ENCODE results near the gene TRIM44. TPM values are rescaled to one million over a fixed set of nuclear protein-coding genes. Genes with fewer than 3 reads are reported as not detected.
A peak's percentile ranks its signal among the peaks of the same experiment; 100 is the strongest.

The TRIM44 gene
- total RNA-seq, 1 donor from 2014 or later = 9.7 TPM

DNA sequence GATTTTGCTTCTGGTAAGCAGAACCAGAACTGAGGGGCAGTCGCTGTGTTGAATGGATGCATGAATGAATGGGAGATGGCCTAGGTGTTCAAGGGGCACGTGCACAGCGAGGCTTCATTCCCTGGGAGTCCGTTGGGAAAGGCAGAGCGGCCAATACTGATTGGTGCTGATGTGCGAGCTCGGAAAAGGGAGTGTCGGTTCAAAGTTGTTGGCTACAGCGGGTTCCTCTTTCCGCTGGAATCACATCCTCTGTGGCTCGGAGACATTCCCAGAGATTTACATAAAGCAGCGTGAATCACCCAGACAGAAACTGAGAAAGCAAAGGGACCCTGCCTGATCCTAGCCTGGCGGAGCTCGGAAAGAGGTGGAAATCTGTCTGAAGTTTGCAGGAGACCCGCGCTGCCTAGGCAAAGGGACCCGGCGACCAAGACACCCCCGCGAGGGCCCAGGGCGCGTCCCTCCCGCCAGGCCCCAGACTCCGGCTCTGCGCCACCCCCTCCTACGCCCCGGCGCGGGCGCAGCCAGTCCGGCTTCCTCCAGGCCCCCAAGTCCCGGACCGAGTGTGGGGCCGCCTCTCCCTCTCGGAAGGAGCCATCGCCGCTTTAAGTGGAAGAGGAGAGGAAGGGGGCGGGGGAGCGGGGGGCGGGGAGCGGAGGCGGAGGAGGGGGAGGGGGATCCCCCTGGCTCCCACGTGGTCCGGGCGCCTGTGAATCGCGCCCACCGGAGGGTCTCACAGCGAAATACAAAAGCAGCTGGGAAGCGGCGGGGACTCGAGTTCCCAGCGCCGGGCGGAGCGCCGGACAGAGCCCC lies 44.7 kb upstream of the TRIM44 start, which contains the start of gene FJX1:
Gene FJX1 (plus strand): TSS at position 774 of the 810 bp plus-strand sequence. CDS start 177 bp downstream, outside the sequence.
- H3K36me3 ChIP-seq (ENCODE audit: control insufficient read depth, insufficient read depth, low read length) = no peaks in the 10 kb centered on the region
- TF ChIP-seq, protein P1, sequence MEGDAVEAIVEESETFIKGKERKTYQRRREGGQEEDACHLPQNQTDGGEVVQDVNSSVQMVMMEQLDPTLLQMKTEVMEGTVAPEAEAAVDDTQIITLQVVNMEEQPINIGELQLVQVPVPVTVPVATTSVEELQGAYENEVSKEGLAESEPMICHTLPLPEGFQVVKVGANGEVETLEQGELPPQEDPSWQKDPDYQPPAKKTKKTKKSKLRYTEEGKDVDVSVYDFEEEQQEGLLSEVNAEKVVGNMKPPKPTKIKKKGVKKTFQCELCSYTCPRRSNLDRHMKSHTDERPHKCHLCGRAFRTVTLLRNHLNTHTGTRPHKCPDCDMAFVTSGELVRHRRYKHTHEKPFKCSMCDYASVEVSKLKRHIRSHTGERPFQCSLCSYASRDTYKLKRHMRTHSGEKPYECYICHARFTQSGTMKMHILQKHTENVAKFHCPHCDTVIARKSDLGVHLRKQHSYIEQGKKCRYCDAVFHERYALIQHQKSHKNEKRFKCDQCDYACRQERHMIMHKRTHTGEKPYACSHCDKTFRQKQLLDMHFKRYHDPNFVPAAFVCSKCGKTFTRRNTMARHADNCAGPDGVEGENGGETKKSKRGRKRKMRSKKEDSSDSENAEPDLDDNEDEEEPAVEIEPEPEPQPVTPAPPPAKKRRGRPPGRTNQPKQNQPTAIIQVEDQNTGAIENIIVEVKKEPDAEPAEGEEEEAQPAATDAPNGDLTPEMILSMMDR (IDR thresholded peaks at IDR 0.05; ENCODE audit: insufficient read depth, low read length, severe bottlenecking) = no peak
- DNase-seq (ENCODE audit: low read depth) (peak; percentile 91), FAIRE-seq (no peak)
- peak within 1 kb of the TSS; percentile 87 for H3K4me3 ChIP-seq (ENCODE audit: low read depth, low read length)
- H3K27me3 ChIP-seq (ENCODE audit: control insufficient read depth, insufficient read depth, low read length) = no peaks in the 10 kb centered on the region

DNA sequence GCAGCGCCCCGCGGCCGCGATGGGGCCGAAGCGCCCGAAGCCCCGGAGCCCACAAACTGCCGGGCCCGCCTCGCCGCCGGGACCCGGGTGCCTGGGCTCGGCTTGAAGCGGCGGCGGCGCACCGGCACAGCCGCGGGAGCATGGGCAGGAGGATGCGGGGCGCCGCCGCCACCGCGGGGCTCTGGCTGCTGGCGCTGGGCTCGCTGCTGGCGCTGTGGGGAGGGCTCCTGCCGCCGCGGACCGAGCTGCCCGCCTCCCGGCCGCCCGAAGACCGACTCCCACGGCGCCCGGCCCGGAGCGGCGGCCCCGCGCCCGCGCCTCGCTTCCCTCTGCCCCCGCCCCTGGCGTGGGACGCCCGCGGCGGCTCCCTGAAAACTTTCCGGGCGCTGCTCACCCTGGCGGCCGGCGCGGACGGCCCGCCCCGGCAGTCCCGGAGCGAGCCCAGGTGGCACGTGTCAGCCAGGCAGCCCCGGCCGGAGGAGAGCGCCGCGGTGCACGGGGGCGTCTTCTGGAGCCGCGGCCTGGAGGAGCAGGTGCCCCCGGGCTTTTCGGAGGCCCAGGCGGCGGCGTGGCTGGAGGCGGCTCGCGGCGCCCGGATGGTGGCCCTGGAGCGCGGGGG lies 44.0 kb upstream of the TRIM44 start:
- Histone ChIP-seq H3K36me3 (ENCODE audit: control insufficient read depth, insufficient read depth, low read length) (no peaks in the 10 kb centered on the region), H3K27me3 (ENCODE audit: control insufficient read depth, insufficient read depth, low read length) (no peaks in the 10 kb centered on the region), H3K4me3 (ENCODE audit: low read depth, low read length) (peak overlapping the region; percentile 87)
- TF ChIP-seq, protein P1 (IDR thresholded peaks at IDR 0.05; ENCODE audit: insufficient read depth, low read length, severe bottlenecking) = peak; percentile 22
- FAIRE-seq (no peak), DNase-seq (ENCODE audit: low read depth) (peak; percentile 10)

DNA sequence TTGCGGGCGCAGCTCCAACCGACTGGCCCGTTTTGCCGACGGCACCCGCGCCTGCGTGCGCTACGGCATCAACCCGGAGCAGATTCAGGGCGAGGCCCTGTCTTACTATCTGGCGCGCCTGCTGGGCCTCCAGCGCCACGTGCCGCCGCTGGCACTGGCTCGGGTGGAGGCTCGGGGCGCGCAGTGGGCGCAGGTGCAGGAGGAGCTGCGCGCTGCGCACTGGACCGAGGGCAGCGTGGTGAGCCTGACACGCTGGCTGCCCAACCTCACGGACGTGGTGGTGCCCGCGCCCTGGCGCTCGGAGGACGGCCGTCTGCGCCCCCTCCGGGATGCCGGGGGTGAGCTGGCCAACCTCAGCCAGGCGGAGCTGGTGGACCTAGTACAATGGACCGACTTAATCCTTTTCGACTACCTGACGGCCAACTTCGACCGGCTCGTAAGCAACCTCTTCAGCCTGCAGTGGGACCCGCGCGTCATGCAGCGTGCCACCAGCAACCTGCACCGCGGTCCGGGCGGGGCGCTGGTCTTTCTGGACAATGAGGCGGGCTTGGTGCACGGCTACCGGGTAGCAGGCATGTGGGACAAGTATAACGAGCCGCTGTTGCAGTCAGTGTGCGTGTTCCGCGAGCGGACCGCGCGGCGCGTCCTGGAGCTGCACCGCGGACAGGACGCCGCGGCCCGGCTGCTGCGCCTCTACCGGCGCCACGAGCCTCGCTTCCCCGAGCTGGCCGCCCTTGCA lies 43.3 kb upstream of the TRIM44 start:
- FAIRE-seq = no peak
- Histone ChIP-seq H3K4me3 (ENCODE audit: low read depth, low read length) (peak overlapping the region; percentile 87), H3K27me3 (ENCODE audit: control insufficient read depth, insufficient read depth, low read length) (no peaks in the 10 kb centered on the region), H3K36me3 (ENCODE audit: control insufficient read depth, insufficient read depth, low read length) (no peaks in the 10 kb centered on the region)
- DNase-seq (ENCODE audit: low read depth) = peak; percentile 22
- TF ChIP-seq, protein P1 (IDR thresholded peaks at IDR 0.05; ENCODE audit: insufficient read depth, low read length, severe bottlenecking) = no peak

DNA sequence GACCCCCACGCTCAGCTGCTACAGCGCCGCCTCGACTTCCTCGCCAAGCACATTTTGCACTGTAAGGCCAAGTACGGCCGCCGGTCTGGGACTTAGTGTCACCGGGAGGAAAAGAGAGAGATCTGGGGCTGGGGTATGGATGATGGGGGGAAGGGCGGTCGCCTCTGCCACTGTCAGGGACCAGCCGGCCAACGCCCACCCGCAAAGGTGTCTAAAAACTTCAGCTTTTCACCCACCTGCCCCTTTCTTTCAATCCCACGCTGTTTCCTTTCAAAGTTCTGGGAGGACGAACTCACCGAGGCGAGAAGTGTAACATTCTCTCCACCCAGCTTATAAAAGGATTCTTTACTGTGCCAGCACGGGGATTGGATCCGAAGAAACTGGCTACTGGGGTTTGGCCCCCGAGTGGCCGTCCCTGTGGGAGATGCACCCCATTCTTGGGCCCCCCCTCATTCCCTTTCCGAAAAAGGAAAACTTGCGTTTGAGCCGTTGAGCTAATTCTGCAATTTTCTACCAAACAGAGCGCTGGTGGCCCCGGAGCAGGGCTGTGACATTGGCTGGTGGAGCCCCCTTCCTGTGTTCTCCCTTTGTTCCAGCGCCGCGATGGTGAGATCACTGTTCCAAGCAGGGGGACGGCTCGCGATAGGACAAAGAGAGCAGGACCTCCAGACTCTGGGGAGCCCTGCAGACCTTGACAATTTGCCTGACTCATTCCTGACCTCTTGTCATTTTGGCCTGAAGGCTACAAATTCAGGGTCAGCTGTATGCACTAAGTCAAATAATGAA lies 42.5 kb upstream of the TRIM44 start:
- DNase-seq (ENCODE audit: low read depth) (peak; percentile 29), FAIRE-seq (no peak)
- TF ChIP-seq, protein P1 (IDR thresholded peaks at IDR 0.05; ENCODE audit: insufficient read depth, low read length, severe bottlenecking) = peak; percentile 2
- peak overlapping the region; percentile 87 for H3K4me3 ChIP-seq (ENCODE audit: low read depth, low read length)
- H3K36me3 ChIP-seq (ENCODE audit: control insufficient read depth, insufficient read depth, low read length) = no peaks in the 10 kb centered on the region
- no peaks in the 10 kb centered on the region for H3K27me3 ChIP-seq (ENCODE audit: control insufficient read depth, insufficient read depth, low read length)

DNA sequence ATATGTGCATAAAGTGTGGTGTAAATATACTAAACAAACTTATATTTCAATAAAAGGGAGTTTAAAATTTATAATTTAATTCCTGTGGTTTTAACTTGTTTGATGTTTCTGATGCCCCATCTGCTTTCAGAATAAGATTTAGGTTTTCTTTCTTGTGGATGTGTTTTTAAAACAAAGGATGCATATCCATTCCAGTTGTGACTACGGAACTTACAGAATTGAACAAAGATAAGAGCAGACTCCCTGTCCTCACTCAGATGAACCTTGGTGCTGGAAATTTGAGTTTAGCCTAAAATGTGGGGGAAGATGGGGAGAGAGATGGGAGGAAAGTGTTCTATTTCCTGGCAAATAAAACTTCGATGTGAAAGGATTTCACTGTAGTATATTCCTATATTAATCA lies 41.8 kb upstream of the TRIM44 start:
- FAIRE-seq (no peak), DNase-seq (ENCODE audit: low read depth) (no peak)
- TF ChIP-seq, protein P1 (IDR thresholded peaks at IDR 0.05; ENCODE audit: insufficient read depth, low read length, severe bottlenecking) = no peak
- no peaks in the 10 kb centered on the region for H3K27me3 ChIP-seq (ENCODE audit: control insufficient read depth, insufficient read depth, low read length)
- peak overlapping the region; percentile 87 for H3K4me3 ChIP-seq (ENCODE audit: low read depth, low read length)
- no peaks in the 10 kb centered on the region for H3K36me3 ChIP-seq (ENCODE audit: control insufficient read depth, insufficient read depth, low read length)
